ENCODE results near the gene COL5A1.

COL5A1 gene

DNA sequence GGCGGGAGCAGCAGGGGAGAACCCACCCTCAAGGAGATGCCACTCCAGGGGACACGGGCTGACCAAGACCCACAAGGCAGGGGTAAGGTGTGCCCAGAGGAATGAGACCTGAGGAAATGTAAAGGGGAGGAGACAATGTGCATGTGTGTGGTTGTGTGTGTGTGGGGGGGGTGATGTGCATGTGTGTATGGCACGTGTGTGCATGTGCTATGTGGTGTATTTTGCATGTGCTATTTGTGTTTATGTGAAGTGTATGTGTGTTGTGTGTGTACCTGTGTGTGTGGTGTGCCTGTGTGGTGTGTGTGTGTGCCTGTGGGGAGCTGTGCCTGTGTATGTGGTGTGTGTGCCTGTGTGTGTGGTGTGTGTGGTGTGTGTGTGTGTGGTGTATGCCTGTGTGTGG, 205.5 kb downstream of the COL5A1 start:
- Histone ChIP-seq H3K27ac (ENCODE audit: low read depth, low read length, severe bottlenecking) (no peak overlapping the region), H3K9me3 (ENCODE audit: control insufficient read depth, low read length) (peaks cover 34% of the 10 kb centered on the region), H3K4me3 (ENCODE audit: extremely low read depth, insufficient read depth, low read length, poor library complexity, severe bottlenecking) (no peak overlapping the region), H3K36me3 (ENCODE audit: control insufficient read depth, insufficient read depth, low read length) (peaks cover 33% of the 10 kb centered on the region), H3K4me1 (ENCODE audit: control insufficient read depth, insufficient read depth, low read length, poor library complexity, severe bottlenecking) (no peaks in the 10 kb centered on the region)
- WGBS, 2 experiments (ENCODE audit: insufficient coverage in 2 of 2): 95 to 100% methylated on average over 2 to 3 of the region's 3 CpGs

DNA sequence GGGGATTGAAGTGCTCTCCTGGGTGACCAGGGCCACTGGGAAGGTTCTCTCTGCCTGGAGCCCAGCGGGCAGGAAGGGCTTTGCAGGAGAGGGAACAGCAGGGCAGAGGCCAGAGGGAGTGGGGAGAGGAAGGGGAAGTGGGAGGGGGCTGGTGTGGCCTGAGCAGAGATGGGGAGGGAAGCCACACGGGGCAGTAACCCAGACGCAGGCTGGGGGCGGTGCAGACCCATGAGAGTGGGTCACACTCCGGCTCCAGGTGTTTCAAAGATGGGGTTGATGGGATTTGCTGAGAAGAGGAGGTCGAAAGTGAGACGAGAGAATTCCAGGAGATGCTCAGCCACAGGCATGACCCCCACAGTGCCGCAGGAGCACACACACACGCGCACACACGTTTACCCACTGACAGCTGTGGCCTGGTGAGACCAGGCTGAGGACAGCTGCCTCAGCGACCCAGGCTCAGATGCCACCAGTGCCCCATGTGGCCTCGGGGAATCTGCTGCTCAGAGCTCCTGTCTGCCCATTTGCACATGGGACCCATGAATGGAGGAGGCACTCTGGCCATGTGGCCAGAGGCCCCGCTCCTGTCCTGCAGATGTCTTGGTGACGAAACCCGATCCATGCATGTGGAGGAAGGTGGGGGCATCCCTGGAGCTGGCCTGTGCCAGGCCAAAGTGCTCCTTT, 206.3 kb downstream of the COL5A1 start:
- no peaks in the 10 kb centered on the region for H3K4me1 ChIP-seq (ENCODE audit: control insufficient read depth, insufficient read depth, low read length, poor library complexity, severe bottlenecking)
- 90 to 92% methylated on average over 15 to 16 of the region's 16 CpGs for WGBS, 2 experiments (ENCODE audit: insufficient coverage in 2 of 2)
- H3K27ac ChIP-seq (ENCODE audit: low read depth, low read length, severe bottlenecking): no peak overlapping the region
- peaks cover 34% of the 10 kb centered on the region for H3K9me3 ChIP-seq (ENCODE audit: control insufficient read depth, low read length)
- no peak overlapping the region for H3K4me3 ChIP-seq (ENCODE audit: extremely low read depth, insufficient read depth, low read length, poor library complexity, severe bottlenecking)
- H3K36me3 ChIP-seq (ENCODE audit: control insufficient read depth, insufficient read depth, low read length): peaks cover 25% of the 10 kb centered on the region

DNA sequence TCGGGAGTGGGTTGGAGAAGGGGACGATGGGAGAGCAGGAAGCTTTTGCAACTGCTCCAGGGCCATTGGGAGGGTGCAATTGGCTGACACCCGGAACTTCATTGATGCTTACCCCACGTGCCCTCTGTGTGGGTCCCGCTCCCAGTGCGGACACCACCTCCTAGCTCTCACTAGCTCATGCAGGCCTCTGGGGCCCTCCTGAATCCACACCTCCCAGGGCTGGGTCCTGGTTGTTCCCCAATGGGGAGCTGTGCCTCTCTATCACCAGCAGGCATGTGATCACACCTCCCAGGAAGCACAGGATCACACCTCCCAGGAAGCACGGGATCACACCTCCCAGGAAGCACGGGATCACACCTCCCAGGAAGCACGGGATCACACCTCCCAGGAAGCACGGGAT, 206.9 kb downstream of the COL5A1 start:
- no peak overlapping the region for H3K27ac ChIP-seq (ENCODE audit: low read depth, low read length, severe bottlenecking)
- H3K4me3 ChIP-seq (ENCODE audit: extremely low read depth, insufficient read depth, low read length, poor library complexity, severe bottlenecking): no peak overlapping the region
- peaks cover 19% of the 10 kb centered on the region for H3K36me3 ChIP-seq (ENCODE audit: control insufficient read depth, insufficient read depth, low read length)
- H3K9me3 ChIP-seq (ENCODE audit: control insufficient read depth, low read length): peaks cover 34% of the 10 kb centered on the region
- WGBS, 2 experiments (ENCODE audit: insufficient coverage in 2 of 2): 96 to 98% methylated on average over 5 of the region's 10 CpGs
- no peaks in the 10 kb centered on the region for H3K4me1 ChIP-seq (ENCODE audit: control insufficient read depth, insufficient read depth, low read length, poor library complexity, severe bottlenecking)

DNA sequence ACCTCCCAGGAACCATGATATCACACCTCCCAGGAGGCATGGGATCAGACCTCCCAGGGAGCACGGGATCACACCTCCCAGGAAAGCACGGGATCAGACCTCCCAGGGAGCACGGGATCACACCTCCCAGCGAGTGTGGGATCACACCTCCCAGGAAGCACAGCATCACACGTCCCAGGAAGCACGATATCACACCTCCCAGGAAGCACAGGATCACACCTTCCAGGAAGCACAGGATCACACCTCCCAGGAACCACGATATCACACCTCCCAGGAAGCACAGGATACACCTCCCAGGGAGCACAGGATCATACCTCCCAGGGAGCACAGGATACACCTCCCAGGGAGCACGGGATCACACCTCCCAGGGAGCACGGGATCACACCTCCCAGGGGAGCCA, 209.0 kb downstream of the COL5A1 start:
- WGBS, 2 experiments (ENCODE audit: insufficient coverage in 2 of 2): 91 to 96% methylated on average over 8 to 9 of the region's 9 CpGs

DNA sequence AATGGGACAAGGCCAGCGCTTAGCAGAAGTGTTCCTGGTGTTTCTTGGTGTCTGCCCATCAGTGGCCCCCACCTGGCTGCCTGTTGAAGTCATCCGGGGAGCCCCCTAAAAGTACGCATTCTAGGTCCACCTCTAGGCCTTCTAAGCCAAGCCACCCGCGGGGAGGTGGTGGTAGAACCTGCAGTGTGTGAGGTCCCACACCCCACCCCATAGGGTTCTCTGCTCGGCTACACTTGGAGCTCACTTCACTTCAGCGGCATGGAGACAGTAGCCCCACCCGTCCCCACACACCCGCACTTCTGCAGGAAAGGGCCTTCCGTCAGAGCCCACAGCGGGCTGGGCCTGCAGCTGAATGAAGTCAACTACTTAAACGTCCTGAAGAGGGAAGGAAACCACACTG, 209.4 kb downstream of the COL5A1 start:
- Histone ChIP-seq H3K36me3 (ENCODE audit: control insufficient read depth, insufficient read depth, low read length) (peaks cover 3% of the 10 kb centered on the region), H3K9me3 (ENCODE audit: control insufficient read depth, low read length) (peaks cover 34% of the 10 kb centered on the region)
- WGBS, 2 experiments (ENCODE audit: insufficient coverage in 2 of 2): 93 to 97% methylated on average over 8 to 11 of the region's 12 CpGs

More for the DNA sequence above, 209.0 kb downstream of the COL5A1 start:
- H3K4me1 ChIP-seq (ENCODE audit: control insufficient read depth, insufficient read depth, low read length, poor library complexity, severe bottlenecking): no peaks in the 10 kb centered on the region
- H3K27ac ChIP-seq (ENCODE audit: low read depth, low read length, severe bottlenecking): no peak overlapping the region
- H3K9me3 ChIP-seq (ENCODE audit: control insufficient read depth, low read length): peaks cover 34% of the 10 kb centered on the region
- peaks cover 3% of the 10 kb centered on the region for H3K36me3 ChIP-seq (ENCODE audit: control insufficient read depth, insufficient read depth, low read length)
- H3K4me3 ChIP-seq (ENCODE audit: extremely low read depth, insufficient read depth, low read length, poor library complexity, severe bottlenecking): no peak overlapping the region

DNA sequence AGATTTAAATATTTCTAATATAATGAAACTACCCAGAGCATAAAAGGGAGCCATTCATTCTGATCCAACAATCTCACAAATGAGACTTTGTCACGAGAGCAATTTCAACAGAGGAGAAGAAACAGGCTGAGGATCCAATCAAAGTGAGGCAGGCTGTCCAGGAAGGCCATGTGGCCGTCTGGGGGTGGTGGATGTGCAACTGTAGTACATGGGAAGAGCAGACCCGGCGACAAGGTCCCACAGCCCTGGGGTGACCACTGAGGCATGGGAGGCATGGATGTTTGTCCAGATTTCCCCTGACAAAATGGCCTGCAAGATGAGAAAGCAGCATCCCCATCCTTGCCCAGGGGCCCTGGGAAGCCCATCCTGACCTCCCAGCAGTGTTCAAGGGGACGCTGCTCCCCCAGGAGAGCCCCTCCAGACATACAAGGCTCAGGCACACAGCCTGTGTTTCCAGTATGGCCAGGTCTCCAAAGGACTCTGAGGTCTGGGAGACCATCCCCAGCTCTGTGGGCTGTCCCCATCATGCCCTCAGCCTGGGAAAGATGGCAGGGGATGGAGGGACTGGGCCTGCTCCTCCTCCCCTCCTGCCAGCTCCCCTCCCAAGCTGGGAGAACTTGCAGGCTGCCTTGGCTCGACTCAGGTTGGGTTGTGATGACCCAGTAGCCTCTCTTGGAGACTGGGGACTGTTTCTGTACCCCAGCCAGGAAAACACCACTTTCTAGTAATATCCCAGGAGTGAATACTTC, 211.5 kb downstream of the COL5A1 start:
- 86 to 89% methylated on average over 5 of the region's 6 CpGs for WGBS, 2 experiments (ENCODE audit: insufficient coverage in 2 of 2)
- peaks cover 21% of the 10 kb centered on the region for H3K9me3 ChIP-seq (ENCODE audit: control insufficient read depth, low read length)
- H3K36me3 ChIP-seq (ENCODE audit: control insufficient read depth, insufficient read depth, low read length): peaks cover under 1% of the 10 kb centered on the region
- H3K27ac ChIP-seq (ENCODE audit: low read depth, low read length, severe bottlenecking): no peak overlapping the region
- no peak overlapping the region for H3K4me3 ChIP-seq (ENCODE audit: extremely low read depth, insufficient read depth, low read length, poor library complexity, severe bottlenecking)
- H3K4me1 ChIP-seq (ENCODE audit: control insufficient read depth, insufficient read depth, low read length, poor library complexity, severe bottlenecking): no peaks in the 10 kb centered on the region

More for the DNA sequence above, 209.4 kb downstream of the COL5A1 start:
- no peaks in the 10 kb centered on the region for H3K4me1 ChIP-seq (ENCODE audit: control insufficient read depth, insufficient read depth, low read length, poor library complexity, severe bottlenecking)
- no peak overlapping the region for H3K27ac ChIP-seq (ENCODE audit: low read depth, low read length, severe bottlenecking)
- no peak overlapping the region for H3K4me3 ChIP-seq (ENCODE audit: extremely low read depth, insufficient read depth, low read length, poor library complexity, severe bottlenecking)

DNA sequence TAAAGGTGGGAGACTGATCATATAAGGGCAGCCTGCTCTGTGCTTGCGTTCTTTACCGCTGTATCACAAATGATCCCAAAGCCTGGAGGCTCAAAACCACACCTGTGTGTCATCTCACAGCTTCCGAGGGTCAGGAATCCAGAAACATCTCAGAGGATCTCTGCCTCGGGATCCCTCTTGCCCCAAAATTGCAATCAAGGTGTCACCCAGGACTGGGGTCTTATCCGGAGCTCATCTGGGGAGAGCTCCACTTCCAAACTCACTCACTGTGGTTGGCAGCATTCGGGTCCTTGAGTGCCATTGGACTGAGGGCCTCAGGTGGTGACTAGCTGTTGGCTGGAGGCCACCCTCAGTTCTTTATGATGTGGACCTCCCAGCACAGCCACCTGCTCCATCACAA, 212.3 kb downstream of the COL5A1 start:
- no peaks in the 10 kb centered on the region for H3K4me1 ChIP-seq (ENCODE audit: control insufficient read depth, insufficient read depth, low read length, poor library complexity, severe bottlenecking)
- WGBS, 2 experiments (ENCODE audit: insufficient coverage in 2 of 2): 81 to 91% methylated on average over 5 to 6 of the region's 6 CpGs

DNA sequence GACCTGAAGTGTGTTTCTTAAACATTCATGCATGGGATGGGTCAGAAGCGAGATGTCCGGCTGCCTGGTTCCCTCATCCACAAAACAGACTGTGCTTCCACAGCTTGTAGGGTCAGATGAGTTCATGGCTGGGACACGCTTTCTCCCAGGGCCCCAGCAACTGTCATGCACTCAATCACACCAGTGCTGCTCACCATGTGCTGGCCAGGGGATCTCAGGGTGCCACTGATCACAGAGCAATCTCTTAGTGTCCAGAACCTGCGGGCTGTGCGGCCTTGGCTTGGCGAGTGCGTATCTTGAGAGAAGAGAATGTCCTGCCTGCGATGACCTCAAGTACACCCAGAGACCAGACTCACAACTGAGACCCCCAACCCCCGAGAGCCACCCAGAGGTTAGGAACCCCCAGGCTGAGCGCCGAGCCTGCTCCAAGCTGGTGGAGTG, 213.0 kb downstream of the COL5A1 start:
- no peaks in the 10 kb centered on the region for H3K36me3 ChIP-seq (ENCODE audit: control insufficient read depth, insufficient read depth, low read length)
- H3K4me3 ChIP-seq (ENCODE audit: extremely low read depth, insufficient read depth, low read length, poor library complexity, severe bottlenecking): no peak overlapping the region
- H3K9me3 ChIP-seq (ENCODE audit: control insufficient read depth, low read length): peaks cover 18% of the 10 kb centered on the region
- no peaks in the 10 kb centered on the region for H3K4me1 ChIP-seq (ENCODE audit: control insufficient read depth, insufficient read depth, low read length, poor library complexity, severe bottlenecking)
- 88 to 93% methylated on average over 8 to 11 of the region's 11 CpGs for WGBS, 2 experiments (ENCODE audit: insufficient coverage in 2 of 2)
- H3K27ac ChIP-seq (ENCODE audit: low read depth, low read length, severe bottlenecking): no peak overlapping the region

More for the DNA sequence above, 212.3 kb downstream of the COL5A1 start:
- Histone ChIP-seq H3K9me3 (ENCODE audit: control insufficient read depth, low read length) (peaks cover 18% of the 10 kb centered on the region), H3K27ac (ENCODE audit: low read depth, low read length, severe bottlenecking) (no peak overlapping the region), H3K4me3 (ENCODE audit: extremely low read depth, insufficient read depth, low read length, poor library complexity, severe bottlenecking) (no peak overlapping the region), H3K36me3 (ENCODE audit: control insufficient read depth, insufficient read depth, low read length) (no peaks in the 10 kb centered on the region)

DNA sequence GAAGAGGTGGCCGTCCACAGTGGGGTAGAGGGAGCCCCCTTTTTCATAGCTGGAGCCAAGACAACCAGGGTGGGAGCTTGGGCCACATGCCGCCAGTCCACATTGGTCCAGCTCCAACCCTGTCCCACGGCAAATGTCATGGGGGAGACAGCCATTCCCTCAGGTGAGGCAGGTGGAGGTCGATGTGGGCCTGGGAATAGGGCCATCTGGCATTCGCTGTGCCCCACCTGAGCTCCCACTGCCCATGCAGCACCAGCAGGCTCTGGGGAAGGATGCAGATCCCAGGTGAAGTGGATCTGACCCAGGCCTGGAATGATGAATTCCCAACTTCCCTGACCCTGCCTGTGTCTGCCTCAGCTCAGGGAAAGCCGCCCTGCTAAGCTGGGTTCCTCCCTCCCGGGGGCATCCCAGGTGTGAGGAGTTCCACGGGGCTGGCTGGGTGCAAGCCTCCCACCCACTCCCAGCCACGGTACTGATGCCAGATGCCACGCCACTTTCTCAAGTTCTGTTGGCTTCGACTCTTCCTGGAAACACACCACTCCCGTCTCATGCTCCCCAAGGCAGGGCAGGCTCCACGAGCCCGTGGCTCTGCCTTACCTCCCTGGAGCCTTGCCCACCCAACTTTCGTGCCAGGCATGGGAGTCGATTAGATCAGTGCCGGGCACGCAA, 213.8 kb downstream of the COL5A1 start:
- Histone ChIP-seq H3K4me1 (ENCODE audit: control insufficient read depth, insufficient read depth, low read length, poor library complexity, severe bottlenecking) (no peaks in the 10 kb centered on the region), H3K9me3 (ENCODE audit: control insufficient read depth, low read length) (peaks cover 12% of the 10 kb centered on the region), H3K4me3 (ENCODE audit: extremely low read depth, insufficient read depth, low read length, poor library complexity, severe bottlenecking) (no peak overlapping the region), H3K27ac (ENCODE audit: low read depth, low read length, severe bottlenecking) (no peak overlapping the region), H3K36me3 (ENCODE audit: control insufficient read depth, insufficient read depth, low read length) (no peaks in the 10 kb centered on the region)
- 87 to 91% methylated on average over 10 to 18 of the region's 18 CpGs for WGBS, 2 experiments (ENCODE audit: insufficient coverage in 2 of 2)

DNA sequence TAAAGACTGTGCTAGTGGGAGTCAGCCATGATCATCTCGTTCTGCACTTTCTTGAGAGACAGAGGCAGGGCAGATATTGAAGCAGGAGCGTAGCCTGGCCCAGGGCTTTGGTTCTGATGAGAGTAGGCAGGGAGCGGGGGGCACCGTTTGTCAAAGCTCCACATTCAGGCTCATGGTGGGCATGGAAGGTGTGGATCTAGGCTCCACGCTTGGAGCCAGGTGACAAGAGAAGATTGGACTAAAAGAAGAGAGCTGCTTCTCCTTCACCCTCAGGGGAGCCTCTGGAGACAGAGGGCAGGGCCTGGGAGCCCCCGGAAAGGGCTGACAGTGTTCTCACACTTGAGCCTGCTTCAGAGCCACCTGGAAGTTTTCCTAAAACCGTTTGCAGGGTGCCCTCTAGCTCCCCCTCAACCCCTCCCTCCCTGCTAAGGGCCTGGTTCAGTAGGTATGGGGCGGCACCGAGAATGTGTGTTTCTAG, 214.3 kb downstream of the COL5A1 start:
- H3K27ac ChIP-seq (ENCODE audit: low read depth, low read length, severe bottlenecking): no peak overlapping the region
- no peaks in the 10 kb centered on the region for H3K36me3 ChIP-seq (ENCODE audit: control insufficient read depth, insufficient read depth, low read length)
- 85 to 91% methylated on average over 6 to 7 of the region's 9 CpGs for WGBS, 2 experiments (ENCODE audit: insufficient coverage in 2 of 2)
- no peaks in the 10 kb centered on the region for H3K4me1 ChIP-seq (ENCODE audit: control insufficient read depth, insufficient read depth, low read length, poor library complexity, severe bottlenecking)
- peaks cover 7% of the 10 kb centered on the region for H3K9me3 ChIP-seq (ENCODE audit: control insufficient read depth, low read length)
- no peak overlapping the region for H3K4me3 ChIP-seq (ENCODE audit: extremely low read depth, insufficient read depth, low read length, poor library complexity, severe bottlenecking)
